Amygdala (tissue), 56 donors: ENCODE results near the gene NSF.
"Not testable (repeated sequence)": the region's sequence is repeated elsewhere in the genome, so short reads cannot be mapped to it uniquely, and the experiment has no call there.

Experiments
- DNase-seq, 56 donors: peaks; one replicate each; lab custom pipeline; 2025; lab: John Stamatoyannopoulos, UW

Gene NSF

DNA sequence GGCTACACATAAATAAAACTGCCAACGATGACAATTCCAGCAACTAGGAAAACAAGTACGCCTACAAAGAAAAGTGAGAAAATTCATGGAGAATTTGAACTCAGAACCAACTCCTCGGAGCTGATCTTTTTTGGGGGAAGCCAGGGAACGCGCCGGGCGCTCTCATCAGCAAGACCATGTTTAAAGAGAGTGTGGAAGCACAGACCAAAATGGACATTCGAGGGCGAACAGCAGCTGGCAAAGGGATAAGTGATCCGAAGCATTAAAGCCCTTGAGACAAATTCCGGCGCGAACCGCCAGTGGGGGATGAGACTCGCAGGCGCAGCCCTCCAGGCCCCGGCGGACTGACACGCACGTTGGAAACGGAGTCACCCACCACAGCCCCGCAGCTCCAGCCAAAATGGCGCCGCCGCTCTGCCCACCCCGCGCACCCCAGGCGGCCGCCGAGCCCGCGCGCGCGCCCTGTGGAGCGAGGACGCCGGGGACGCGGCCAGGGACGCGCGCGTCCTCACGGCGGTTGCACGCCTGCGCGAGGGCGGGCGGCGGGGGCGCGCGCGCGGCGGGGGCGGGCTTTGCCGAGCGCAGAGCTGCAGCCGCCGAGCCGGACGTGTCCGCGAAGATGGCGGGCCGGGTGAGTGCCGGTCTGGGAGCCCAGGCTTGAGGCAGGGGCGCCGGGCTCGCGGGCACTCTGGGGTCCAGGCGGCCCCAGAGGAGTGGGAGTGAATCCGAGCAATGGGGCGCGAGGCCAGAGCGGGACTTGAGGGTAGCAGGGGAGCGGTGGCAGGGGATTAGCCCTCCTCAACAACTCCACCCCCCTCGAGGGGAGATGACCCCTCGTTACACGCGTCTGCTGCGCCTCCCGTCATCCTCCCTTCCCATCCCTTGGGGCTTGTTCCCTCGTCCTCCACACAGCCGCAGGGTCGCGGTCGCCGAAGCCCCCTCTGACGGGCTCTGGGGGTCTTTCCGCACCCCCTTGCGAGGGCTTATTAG, at the start of gene NSF:
Gene NSF, plus strand, starts transcription at position 513 of the 990 bp plus-strand sequence. Its CDS starts 107 bp downstream, at position 620.
- DNase-seq = not testable (repeated sequence)

DNA sequence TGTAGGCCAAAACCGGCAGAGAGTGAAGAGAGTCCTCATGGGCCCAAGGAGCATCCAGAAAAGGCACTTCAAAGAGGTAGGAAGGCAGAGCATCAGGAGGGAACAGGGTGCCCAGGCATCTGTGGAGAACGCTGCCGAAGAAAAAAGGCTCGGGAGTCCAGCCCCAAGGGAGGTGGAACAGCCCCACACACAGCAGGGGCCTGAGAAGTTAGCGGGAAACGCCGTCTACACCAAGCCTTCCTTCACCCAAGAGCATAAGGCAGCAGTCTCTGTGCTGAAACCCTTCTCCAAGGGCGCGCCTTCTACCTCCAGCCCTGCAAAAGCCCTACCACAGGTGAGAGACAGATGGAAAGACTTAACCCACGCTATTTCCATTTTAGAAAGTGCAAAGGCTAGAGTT, 41.9 kb upstream of the NSF start:
- not testable (repeated sequence) for DNase-seq

DNA sequence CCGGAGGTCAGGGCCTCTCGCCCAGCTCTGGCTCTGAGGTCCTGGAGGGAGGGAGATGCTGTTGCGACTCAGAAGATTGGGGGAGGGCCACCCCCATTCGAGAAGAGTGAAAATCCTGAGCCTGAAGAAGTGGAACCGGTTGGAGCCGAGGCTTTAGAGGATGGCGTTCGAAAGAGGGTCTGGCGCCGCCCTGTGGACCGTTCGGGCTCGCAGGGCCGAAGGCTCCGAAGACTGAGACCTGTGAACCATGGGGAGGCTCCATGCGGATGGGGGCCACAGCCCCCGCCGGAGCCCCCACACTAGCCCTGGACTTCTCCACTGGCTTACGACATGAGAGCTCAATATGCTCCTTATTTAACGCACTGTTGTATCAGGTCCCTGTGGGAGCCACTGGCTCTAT, 31.3 kb upstream of the NSF start:
- DNase-seq = not testable (repeated sequence)

DNA sequence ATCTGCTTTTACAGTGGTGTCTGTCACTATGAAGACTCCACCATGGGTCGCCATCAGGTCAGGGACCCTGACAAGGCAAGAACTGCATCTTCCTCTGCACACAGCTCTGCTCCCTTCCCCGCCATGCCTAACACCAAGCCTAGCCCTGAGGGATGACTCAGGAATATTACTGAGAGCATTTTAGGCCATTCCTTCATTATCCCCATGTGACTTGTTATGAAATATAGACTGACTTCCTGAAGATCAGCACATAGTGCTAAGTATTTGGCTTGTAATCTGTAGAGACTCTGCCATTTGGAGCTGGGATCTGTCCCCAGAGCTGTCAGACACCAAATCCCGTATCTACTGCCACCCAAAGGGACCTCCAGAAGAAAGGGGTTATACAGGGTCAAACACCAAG, 30.4 kb upstream of the NSF start:
- not testable (repeated sequence) for DNase-seq

DNA sequence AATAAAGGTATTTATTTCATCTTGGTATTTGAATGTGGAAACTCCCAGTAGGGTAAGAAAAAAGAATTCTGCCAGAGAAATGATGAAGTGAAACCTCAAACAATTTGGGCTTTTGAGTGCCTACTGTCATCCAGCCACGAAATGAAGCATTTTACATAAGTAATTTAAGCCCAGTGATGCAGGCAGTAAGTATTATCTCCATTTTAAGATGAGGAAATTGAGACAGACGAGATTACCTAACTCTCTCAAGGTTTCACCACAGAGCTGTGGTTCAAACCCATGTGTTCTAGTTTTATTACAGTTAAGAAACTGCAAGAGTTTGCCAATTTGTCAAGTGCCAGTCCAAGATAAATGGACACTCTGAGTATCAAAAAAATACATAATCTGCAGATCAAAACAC, 24.2 kb upstream of the NSF start:
- not testable (repeated sequence) for DNase-seq

DNA sequence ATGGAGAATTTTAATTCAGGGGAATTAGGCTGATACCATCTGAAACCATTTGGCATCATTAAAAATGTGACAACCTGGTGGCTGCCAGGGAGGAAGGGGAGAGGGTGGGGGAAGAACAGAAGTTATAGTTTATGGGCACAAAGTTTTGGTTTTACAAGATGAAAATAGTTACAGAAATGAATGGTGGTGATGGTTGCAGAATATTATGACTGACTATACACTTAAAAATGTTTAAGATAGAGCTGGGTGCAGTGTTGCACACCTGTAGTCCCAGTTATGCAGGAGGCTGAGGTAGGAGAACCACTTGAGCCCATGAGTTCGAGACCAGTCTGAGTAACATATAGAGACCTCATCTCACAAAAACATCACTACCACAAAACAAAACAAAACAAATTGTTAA, 23.5 kb upstream of the NSF start:
- not testable (repeated sequence) for DNase-seq

DNA sequence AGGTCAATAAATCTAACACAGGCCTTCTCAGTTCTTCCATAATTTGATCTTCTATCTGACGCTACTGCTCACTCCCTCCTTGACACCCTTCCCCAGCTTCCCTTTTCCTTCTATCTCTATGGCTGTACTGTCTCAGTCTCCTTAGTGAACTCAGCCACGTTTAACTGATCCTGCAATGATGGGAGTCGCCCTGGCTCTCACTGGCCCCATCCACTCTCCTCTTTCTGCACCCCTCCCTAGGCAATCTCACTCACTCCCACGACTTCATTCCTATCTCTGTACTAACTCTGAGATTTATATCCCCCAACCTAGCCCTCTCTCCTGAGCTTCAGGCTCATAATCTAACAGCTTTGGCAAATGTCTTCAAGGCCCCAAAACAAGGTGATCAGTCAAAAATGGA, 18.7 kb upstream of the NSF start:
- not testable (repeated sequence) for DNase-seq

DNA sequence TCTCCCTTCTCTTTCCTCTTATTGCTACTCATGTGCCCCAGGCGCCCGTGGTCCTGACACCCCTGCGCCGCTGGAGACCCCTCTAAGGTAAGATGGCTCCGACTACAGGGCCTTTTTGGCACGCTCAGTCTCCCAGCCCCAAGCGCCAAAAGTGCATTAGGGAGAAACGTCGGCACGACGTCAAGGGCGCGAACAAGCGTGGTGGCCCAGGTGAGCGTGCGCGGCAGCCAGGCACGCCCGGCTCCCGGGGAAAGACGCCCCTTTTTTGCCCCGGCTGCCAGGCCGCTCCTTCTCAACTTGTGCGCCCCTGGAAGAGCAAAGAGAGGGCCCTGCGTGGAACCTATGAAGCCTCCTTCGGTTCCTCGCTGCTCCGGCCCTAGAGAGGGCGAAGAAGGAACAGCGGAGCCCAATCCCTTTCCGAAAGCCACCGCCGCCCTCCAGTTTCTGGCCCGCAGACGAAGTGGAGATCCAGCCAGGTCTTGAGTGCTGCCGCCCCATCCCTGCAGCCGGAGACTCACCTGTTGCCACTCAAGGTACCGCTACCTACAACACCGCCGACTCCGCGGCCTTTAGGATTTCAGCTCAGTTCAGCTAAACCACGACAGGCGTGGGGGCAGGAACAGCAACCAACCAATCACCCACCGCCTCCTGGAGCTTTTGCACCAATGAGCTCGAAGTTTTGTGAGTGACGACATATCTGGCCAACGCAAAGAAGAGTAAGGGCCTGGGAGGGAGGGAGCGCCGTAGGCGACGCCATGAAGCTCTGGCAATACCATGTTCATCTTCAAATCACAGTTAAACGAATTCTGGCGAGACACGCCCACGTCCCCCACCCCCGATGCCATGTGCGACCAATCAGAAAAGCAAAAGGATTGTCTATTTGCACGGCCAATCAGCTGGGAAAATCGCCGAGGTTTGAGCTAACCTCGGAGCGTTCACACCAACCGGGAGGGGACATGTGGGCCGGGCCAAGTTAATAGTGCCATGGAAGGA, 11.1 kb upstream of the NSF start, which contains the start of gene ARL17A:
Gene ARL17A, minus strand, starts transcription at position 609 of the 993 bp plus-strand sequence. CDS start 3,369 bp downstream, outside the sequence.
- DNase-seq = not testable (repeated sequence)

DNA sequence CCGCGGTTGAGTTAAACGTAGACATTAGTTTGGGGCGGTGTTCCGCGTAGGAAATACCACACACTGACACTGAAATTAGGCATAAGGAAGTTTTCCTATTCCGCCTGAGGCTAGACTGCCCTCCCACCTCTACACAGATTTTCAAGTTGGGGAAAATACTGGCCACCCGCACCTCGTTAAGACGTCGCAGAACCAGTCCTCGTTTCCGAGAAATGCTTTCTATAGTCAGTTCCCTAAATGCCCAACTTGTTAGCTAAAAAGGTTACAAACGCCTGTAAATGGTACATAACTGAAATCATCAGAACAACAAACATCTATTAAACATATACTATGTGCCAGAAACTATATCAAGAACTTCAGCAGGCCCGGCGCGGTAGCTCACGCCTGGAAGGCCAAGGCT, 10.4 kb upstream of the NSF start:
- DNase-seq = not testable (repeated sequence)

DNA sequence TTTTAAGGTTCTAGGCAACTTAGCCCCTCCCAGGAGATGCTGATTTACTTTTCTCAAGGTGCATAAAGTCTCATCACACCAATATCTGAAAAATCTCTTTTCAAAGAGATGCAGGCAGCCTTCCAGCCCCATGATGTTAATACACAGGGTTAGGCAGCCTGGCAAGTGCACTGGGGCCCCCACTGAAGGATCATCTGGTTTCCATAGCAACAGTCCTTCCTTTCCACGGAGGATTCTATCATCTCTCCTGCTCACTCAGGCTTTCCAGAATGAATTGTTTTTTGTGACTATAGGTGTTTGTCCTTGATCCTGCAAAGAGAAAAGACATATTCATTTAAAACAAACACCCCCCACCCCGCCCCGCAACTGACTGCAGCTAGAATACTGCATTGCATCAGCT, 5.0 kb upstream of the NSF start:
- not testable (repeated sequence) for DNase-seq

DNA sequence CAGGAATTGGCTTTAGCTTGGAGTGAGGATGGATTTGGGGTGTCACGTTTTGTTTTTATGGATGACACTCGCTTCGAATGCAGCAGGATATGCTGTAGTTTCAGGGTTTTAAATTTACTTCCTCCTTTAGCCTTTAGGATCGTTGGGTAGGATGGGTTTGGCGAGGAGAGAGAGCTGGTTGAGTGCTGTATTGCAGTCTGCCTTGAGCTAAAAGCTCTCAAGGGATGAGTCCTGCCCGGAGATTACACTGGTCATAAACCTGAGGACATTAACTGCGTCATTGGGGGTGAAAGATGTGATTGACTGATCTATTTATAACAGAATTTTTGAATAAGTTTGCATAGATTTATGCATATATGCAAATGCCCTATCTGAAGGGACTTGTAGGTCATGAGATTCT, 863 bp downstream of the NSF start:
- not testable (repeated sequence) for DNase-seq

DNA sequence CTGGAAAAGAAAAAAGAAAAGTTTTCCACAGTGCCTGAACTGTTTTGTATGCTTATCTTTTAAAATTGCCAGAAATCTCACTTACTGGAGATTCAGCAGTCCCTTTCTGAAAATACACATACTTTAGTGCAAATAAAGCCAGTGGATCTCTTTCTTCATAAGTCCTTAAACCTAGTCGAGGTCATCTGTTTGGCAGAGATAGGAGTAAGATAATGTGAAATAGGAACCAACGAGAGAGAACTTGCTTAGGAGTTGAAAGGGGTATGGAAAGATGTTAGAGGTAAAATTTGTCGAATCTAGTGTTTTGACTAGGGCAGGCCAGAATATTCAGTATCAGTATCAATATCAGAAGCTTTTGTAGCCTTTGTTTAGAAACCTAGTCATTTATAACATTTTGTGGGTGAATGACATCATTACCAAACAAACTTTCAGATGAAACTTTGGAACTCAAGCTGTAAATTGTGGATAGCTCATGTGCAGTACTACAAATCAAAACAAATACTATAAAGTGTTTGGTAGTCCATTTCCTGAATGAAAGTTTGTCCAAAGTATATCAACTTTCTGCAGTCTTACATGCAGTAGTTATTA, 8.0 kb downstream of the NSF start:
- not testable (repeated sequence) for DNase-seq

DNA sequence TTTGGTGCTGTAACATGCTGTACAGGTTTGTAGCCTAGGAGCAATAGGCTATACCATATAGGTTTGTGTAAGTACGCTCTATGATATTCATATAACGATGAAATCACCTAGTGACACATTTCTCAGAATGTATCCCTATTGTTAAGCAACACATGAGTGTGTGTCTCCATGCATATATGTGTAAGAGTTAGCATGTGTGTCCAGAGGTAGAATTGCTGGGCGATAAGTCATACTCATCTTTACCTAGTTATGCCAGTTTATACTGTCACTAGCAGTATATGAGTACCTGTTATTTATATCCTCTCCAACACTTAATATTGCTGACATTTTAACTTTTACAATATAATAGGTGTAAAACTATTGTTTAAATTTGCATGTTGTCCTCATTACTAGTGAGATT, 10.3 kb downstream of the NSF start:
- not testable (repeated sequence) for DNase-seq

DNA sequence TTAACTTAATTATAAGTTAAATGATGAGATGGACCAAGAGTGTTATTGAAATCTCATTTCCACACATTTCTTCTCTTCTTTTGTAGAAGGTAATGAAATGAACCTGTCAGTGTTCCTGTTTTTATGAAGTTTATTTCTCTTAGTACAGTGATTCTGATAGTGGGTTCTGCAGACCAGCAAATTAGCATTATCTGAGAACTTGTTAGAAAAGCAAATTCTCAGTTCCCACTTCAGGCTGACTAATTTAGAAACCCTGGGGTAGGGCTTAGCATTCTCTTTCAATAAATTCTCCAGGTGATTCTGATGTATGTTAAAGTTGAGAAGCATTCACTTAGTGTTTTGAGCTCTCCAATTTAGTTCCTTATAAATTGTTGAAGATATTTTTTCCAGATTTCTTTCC, 12.7 kb downstream of the NSF start:
- not testable (repeated sequence) for DNase-seq

DNA sequence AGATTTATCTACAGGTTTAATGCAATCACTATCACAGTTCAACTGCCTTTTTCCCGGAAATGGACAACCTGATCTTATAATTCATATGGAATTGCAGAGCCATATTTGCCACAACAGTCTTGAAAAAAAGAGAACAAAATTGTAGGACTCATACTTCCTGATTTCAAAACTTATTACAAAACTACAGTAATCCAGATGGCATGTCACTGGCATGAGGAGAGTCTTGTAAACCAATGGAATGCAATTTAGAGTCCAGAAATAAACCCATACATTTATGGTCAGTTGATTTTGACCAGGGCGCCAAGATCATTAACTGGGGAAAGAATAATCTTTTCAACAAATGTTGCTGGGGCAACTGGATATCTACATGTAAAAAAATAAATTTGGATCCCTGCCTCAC, 20.8 kb downstream of the NSF start:
- not testable (repeated sequence) for DNase-seq

DNA sequence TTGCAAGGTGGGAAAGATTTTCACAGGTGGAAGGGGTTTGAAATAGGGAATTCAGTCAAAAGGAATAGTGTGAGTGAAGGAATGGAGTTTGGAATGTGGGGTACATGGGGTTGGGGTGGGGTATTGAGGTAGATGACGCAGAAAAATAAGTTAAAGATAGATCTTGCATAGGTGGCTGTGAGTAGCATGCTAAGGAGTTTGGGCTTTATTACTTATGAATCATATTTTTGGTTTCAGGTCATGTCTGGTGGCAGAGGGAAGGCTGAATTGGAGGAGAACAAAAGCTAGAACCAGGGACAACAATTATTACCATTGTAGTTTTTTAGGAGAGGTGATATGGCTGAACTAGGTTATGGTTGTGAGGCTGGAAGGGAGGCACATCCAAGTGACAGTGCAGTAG, 23.4 kb downstream of the NSF start:
- not testable (repeated sequence) for DNase-seq

DNA sequence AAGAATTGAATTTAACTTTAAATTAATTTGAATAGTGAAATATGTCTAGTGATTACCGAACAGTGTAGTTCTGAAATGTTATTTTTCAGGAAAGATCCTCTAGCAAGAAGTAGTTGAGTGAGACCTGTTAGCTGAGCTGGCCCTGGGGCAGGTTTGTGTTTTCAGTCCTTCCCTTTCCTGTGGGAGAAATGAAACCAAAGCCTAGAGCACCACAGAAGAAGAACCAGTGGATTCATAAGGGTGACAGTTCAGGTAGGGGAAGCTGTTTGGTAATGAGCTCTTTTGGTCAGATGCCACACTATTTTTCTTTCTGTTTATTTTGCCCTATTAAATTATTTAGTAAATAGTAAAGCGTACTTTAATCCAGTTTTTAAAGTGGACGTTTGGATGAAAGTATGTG, 26.7 kb downstream of the NSF start:
- not testable (repeated sequence) for DNase-seq

DNA sequence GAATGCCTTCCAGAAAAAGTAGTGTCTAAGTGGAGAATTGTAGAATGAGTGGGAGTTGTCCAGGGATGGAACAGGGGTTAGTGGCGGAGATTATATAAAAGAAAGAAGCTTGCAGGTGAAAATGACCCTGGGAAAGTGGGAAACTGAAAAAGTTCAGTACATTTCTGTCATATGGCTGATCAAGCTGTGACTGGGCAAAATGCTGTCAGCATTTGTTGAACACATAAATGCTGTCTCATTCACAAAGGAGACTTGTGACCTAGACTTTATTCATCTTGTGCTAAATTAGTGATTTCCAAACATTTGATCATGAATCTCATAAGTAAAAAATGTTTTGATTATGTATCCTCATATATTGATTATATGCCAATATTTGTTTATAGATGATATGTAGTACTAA, 28.5 kb downstream of the NSF start:
- DNase-seq = not testable (repeated sequence)

DNA sequence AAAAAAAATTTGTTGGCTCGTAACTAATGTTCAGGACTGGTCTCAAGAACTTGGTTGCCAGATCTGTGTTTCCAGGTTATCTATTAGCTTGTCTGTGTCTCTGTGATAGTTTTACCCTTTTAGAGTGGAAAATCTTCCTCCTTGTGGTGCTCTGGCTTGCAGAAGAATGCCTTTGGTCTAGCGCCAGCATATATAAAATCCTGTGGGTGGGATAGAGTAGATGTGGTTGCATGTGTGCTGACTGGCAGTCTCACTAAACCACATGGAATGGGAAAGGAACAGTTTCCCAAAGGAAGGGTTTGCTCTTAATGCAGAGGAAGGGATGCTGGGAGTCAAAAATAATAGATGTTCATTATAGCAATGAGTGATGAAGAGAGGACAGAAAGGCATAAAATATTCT, 33.3 kb downstream of the NSF start:
- DNase-seq = not testable (repeated sequence)

DNA sequence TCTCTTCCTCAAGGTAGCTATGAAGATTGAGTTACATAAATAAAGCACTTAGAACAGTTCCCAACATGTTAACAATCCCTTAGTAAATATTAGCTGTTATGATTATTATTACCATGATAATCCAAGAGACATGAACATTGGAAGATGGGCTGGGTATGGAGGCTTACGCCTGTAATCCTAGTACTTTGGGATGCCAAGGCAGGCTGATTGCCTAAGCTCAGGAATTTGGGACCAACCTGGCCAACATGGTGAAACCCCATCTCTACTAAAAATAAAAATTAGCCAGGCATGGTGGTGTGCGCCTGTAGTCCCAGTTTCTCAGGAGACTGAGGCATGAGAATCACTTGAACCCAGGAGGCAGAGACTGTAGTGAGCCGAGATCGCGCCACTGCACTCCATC, 34.3 kb downstream of the NSF start:
- not testable (repeated sequence) for DNase-seq
